ENCODE results near the gene APPBP2. TPM values are rescaled to one million over a fixed set of nuclear protein-coding genes. Genes with fewer than 3 reads are reported as not detected.

The APPBP2 gene
- total and polyA plus RNA-seq, 8 donors, result 4.0 to 29.6 (median 18.3) TPM

DNA sequence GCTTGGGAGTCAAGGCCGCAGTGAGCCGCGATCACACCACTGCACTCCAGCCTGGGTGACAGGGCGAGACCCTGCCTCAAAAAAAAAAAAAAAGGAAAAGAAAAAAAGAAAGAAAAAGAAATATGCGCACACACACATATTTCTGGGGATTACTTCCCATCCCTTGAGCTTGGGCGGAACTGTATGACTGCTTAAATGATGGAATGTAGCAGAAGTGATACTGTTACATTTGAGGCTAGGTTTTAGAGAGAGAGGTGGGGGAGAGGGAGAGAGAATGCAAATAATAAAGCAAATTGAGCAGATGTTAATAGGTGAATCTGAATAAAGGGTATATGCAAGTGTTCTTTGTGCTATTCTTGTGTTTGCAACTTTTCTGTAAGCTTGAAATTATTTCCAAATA is 122.1 kb downstream of the APPBP2 start:
- Histone ChIP-seq H3K9me3 (no peaks in the 10 kb centered on the region), H3K27me3 (no peaks in the 10 kb centered on the region), H3K4me3 (no peak overlapping the region), H3K4me1 (no peaks in the 10 kb centered on the region), H3K27ac (no peak overlapping the region), H3K36me3 (no peaks in the 10 kb centered on the region)
- ATAC-seq, result no peak
- TF ChIP-seq, protein P1, sequence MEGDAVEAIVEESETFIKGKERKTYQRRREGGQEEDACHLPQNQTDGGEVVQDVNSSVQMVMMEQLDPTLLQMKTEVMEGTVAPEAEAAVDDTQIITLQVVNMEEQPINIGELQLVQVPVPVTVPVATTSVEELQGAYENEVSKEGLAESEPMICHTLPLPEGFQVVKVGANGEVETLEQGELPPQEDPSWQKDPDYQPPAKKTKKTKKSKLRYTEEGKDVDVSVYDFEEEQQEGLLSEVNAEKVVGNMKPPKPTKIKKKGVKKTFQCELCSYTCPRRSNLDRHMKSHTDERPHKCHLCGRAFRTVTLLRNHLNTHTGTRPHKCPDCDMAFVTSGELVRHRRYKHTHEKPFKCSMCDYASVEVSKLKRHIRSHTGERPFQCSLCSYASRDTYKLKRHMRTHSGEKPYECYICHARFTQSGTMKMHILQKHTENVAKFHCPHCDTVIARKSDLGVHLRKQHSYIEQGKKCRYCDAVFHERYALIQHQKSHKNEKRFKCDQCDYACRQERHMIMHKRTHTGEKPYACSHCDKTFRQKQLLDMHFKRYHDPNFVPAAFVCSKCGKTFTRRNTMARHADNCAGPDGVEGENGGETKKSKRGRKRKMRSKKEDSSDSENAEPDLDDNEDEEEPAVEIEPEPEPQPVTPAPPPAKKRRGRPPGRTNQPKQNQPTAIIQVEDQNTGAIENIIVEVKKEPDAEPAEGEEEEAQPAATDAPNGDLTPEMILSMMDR (IDR thresholded peaks at IDR 0.05), result no peak
- no peak for FAIRE-seq
- intact Hi-C loops (cut with DNase I), result no loop called here
- no peak for DNase-seq
- 86 to 93% methylated on average over 6 of the region's 6 CpGs for WGBS, 2 donors

DNA sequence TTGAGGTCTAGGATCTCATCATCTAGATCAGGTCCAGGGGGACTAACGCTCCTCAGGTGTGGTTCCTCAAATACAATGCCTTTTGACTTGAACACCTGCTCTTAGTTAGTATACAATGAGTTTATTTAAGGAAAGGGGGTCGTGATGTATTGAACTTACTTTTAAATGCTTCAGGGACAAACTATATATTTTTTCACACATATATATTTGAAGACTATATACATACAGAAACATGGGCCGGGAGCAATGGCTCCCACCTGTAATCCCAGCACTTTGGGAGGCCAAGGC is 122.6 kb downstream of the APPBP2 start:
- no peaks in the 10 kb centered on the region for H3K36me3 ChIP-seq
- FAIRE-seq (no peak), DNase-seq (no peak), ATAC-seq (no peak)
- H3K27ac ChIP-seq, result no peak overlapping the region
- WGBS, 2 donors, result 78% methylated on average over 3 of the region's 3 CpGs
- no peak overlapping the region for H3K4me3 ChIP-seq
- intact Hi-C loops (cut with DNase I), result no loop called here
- no peaks in the 10 kb centered on the region for H3K9me3 ChIP-seq
- H3K4me1 ChIP-seq, result no peaks in the 10 kb centered on the region
- no peaks in the 10 kb centered on the region for H3K27me3 ChIP-seq
- TF ChIP-seq, protein P1 (IDR thresholded peaks at IDR 0.05), result no peak

DNA sequence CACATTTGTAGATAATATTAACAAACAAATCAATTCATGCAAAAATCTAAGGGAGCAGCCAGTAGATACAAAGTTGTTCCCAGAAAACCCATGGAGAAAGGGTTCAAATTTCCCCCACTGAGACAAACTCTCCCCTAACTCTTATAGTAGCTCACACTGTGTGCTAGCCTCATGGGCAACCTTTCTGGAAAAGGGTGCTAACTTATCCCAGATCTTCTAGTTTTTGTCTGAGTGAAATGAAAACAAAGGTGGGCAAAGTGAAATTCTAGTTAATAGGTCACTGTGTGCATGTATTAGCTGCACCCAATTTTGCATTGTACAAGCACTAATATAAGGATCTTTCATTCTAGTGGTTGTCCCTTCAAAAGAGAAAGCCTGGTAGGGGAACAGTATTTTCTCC is 124.2 kb downstream of the APPBP2 start:
- Histone ChIP-seq H3K4me1 (no peaks in the 10 kb centered on the region), H3K27me3 (no peaks in the 10 kb centered on the region), H3K4me3 (no peak overlapping the region), H3K36me3 (no peaks in the 10 kb centered on the region), H3K9me3 (no peaks in the 10 kb centered on the region), H3K27ac (no peak overlapping the region)
- intact Hi-C loops (cut with DNase I), result no loop called here
- FAIRE-seq (no peak), ATAC-seq (no peak), DNase-seq (no peak)
- TF ChIP-seq, protein P1 (IDR thresholded peaks at IDR 0.05), result no peak

DNA sequence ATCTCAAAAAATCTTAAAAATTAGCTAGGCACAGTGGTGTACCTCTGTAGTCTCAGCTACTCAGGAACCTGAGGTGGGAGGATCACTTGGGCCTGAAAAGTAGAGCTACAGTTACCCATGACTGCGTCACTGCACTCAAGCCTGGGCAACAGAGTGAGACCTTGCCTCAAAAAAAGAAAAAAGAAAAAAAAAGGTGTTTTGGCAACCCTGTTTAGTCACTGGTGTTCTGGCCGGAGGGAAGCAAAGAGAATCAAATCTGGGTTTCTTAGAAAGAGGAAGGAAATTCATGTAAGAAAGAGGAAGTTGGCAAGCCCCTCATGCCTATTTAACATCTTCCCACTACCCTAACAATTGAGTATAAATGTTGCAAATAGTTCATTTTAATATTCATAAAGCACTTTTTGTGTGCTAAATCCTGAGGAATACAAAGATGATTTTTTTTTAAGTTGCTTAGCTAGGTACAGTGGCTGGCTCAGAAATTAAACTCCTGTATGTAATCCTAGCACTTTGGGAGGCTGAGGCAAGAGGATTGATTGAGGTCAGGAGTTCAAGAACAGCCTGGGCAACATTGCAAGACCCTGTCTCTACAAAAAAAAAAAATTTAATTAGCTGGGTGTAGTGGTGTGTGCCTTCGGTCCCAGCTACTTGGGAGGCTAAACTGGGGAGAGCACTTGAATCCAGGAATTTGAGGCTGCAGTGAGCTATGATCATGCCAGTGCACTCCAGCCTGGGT is 127.6 kb downstream of the APPBP2 start:
- H3K27ac ChIP-seq, result peak overlapping the region in 2 of 4 donors; percentile 8 to 20
- no peaks in the 10 kb centered on the region for H3K9me3 ChIP-seq
- H3K4me1 ChIP-seq, result no peaks in the 10 kb centered on the region
- H3K4me3 ChIP-seq, result no peak overlapping the region
- no peaks in the 10 kb centered on the region for H3K36me3 ChIP-seq
- TF ChIP-seq, protein P1 (IDR thresholded peaks at IDR 0.05), result no peak
- H3K27me3 ChIP-seq, result no peaks in the 10 kb centered on the region
- FAIRE-seq, result no peak
- 78 to 87% methylated on average over 3 of the region's 3 CpGs for WGBS, 2 donors
- intact Hi-C loops (cut with DNase I), result no loop called here
- no peak for DNase-seq
- ATAC-seq, result peak in 2 of 4 donors; percentile 27 to 61

DNA sequence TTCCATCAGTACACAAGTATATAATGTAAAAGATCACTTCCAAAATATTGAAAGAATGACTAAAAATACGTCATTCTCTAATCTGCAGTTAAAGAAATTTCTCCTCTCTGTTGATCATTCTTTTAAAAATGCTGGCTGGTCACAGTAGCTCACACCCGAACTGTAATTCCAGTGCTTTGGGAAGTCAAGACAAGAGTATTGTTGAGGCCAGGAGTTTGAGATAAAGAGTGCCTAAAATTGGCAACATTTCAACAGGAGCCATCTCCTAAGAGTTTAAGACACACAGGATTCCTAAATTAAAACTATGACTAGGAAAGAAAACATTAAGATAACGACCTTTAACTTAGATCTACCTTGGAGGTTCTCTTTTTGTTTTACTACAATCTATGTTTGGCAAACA is 129.6 kb downstream of the APPBP2 start:
- intact Hi-C loops (cut with DNase I), result no loop called here
- H3K36me3 ChIP-seq, result no peaks in the 10 kb centered on the region
- no peaks in the 10 kb centered on the region for H3K4me1 ChIP-seq
- no peaks in the 10 kb centered on the region for H3K27me3 ChIP-seq
- no peak overlapping the region for H3K27ac ChIP-seq
- H3K4me3 ChIP-seq, result no peak overlapping the region
- FAIRE-seq, result no peak
- ATAC-seq, result no peak
- 70 to 74% methylated on average over 3 of the region's 3 CpGs for WGBS, 2 donors
- no peaks in the 10 kb centered on the region for H3K9me3 ChIP-seq
- TF ChIP-seq, protein P1 (IDR thresholded peaks at IDR 0.05), result no peak
- no peak for DNase-seq

All from pancreas (tissue), 10 donors.